K562 (cell line): ENCODE measurements around the gene ZFYVE26. TPM values are rescaled to one million over a fixed set of nuclear protein-coding genes. Genes with fewer than 3 reads are reported as not detected.

Experiments
- ATAC-seq: fragments of 200-7000 bp; cut with Tn5 transposase; 3 replicates; pipeline ENCODE4 v1.9.1; 2020; ENCODE audit warnings: moderate library complexity
- BruUV-seq: library from RNA; stranded (reverse); fragments of 400-500 nt; replicated peaks from 2 replicates; lab custom pipeline; 2021; lab: Mats Ljungman, UMichigan
- CTCF ChIA-PET: fragments of 300-600 bp; formaldehyde crosslinking; extraction: SDS; loops from one replicate; lab custom pipeline; 2021; ENCODE audit warnings: low intra/inter-chr PET ratio; lab: Yijun Ruan, JAX
- POLR2A ChIA-PET: fragments of 300-600, 350-650 bp; sonication (Branson Sonifier 250); formaldehyde crosslinking; extraction: SDS; loops from one replicate; lab custom pipeline; 2021; ENCODE audit warnings: antibody characterized with exemption, inconsistent platforms; lab: Yijun Ruan, JAX
- DNase-seq, 4 experiments: peaks; one replicate each; pipeline versions ENCODE4 v3.0.0 to v3.0.0-alpha.2; 2011 to 2018; ENCODE audit warnings: low spot score in 3 of 4, mixed read lengths in 3 of 4; ENCODE audit errors: extremely low read depth in 1 of 4
- FAIRE-seq: peaks from 2 replicates; lab custom pipeline; 2011; peaks lifted over from hg19 to GRCh38; lab: Jason Lieb, UNC
- H2AFZ ChIP-seq: 2 replicates; pipeline ENCODE4 v1.6.0; 2011; ENCODE audit warnings: low read depth, low read length, control low read depth, inconsistent platforms
- H3K27ac ChIP-seq: fragments of 200-600 bp; 3 replicates; pipeline ENCODE4 v1.8.0; 2011; ENCODE audit warnings: low read depth, mild to moderate bottlenecking, control low read depth, inconsistent platforms, low read length, moderate library complexity, mixed read lengths; ENCODE audit errors: extremely low read depth
- H3K27me3 ChIP-seq, 2 experiments: fragments of 300-600 bp in 1 of 2; 2 replicates in 1 of 2; 3 replicates in 1 of 2; pipeline versions ENCODE4 v1.6.0 to v1.8.0; 2011; ENCODE audit warnings: inconsistent platforms in 2 of 2, low read length in 2 of 2, mild to moderate bottlenecking in 1 of 2, mixed read lengths in 1 of 2, moderate library complexity in 1 of 2; ENCODE audit not compliant: control insufficient read depth in 2 of 2, insufficient read depth in 2 of 2
- H3K36me3 ChIP-seq: fragments of 300-600 bp; 3 replicates; pipeline ENCODE4 v1.8.0; 2011; ENCODE audit warnings: mild to moderate bottlenecking, low read length, inconsistent platforms; ENCODE audit not compliant: control insufficient read depth, insufficient read depth
- H3K4me1 ChIP-seq, 2 experiments: fragments of 200-600 bp in 1 of 2; replicated peaks in 1 of 2; 2 replicates in 1 of 2; 3 replicates in 1 of 2; pipeline versions ENCODE4 v1.5.1 to v1.8.0; 2011; ENCODE audit warnings: inconsistent platforms in 2 of 2, low read length in 2 of 2, mild to moderate bottlenecking in 1 of 2, mixed read lengths in 1 of 2, moderate library complexity in 1 of 2; ENCODE audit not compliant: control insufficient read depth in 2 of 2, insufficient read depth in 2 of 2
- H3K4me2 ChIP-seq: 2 replicates; pipeline ENCODE4 v1.6.1; 2011; ENCODE audit warnings: low read length, control low read depth, inconsistent platforms, mixed read lengths; ENCODE audit not compliant: insufficient read depth
- H3K4me3 ChIP-seq: fragments of 200-600 bp; sonication (generic), shearing (Covaris generic); 2 replicates; pipeline ENCODE4 v1.5.1; 2016; ENCODE audit warnings: control low read depth, inconsistent platforms
- H3K79me2 ChIP-seq: fragments of 200-600 bp; 3 replicates; pipeline ENCODE4 v1.8.0; 2011; ENCODE audit warnings: low read length, inconsistent platforms; ENCODE audit not compliant: control insufficient read depth, insufficient read depth
- H3K9ac ChIP-seq, 2 experiments: 2 replicates each; pipeline versions ENCODE4 v1.6.0 to v1.6.1; 2011; ENCODE audit warnings: low read depth in 2 of 2, low read length in 2 of 2, control low read depth in 1 of 2, inconsistent platforms in 1 of 2, mild to moderate bottlenecking in 1 of 2, mixed read lengths in 1 of 2; ENCODE audit not compliant: insufficient read depth in 1 of 2
- H3K9me1 ChIP-seq: one replicate; pipeline ENCODE4 v1.6.0; 2011; ENCODE audit warnings: inconsistent platforms, mild to moderate bottlenecking, low read length, moderate library complexity; ENCODE audit not compliant: control insufficient read depth, insufficient read depth
- H3K9me3 ChIP-seq: replicated peaks from 2 replicates; pipeline ENCODE4 v1.5.1; 2011; ENCODE audit warnings: low read depth, low read length, inconsistent platforms; ENCODE audit not compliant: control insufficient read depth, insufficient read depth
- H4K20me1 ChIP-seq: replicated peaks from 2 replicates; pipeline ENCODE4 v1.6.1; 2011; ENCODE audit warnings: low read length, inconsistent platforms, mixed read lengths; ENCODE audit not compliant: control insufficient read depth, insufficient read depth
- ELF2 ChIP-seq: fragments of 250-450 bp; sonication (Bioruptor Pico); IDR thresholded peaks from 2 replicates; pipeline ENCODE4 v1.5.0; 2021; ENCODE audit warnings: mild to moderate bottlenecking
- ESRRB ChIP-seq: fragments of 250-450 bp; sonication (Bioruptor Pico); IDR thresholded peaks from 2 replicates; pipeline ENCODE4 v1.5.0; 2020; ENCODE audit warnings: mild to moderate bottlenecking, moderate library complexity, borderline replicate concordance
- GATA2 ChIP-seq: sonication (generic); formaldehyde crosslinking; IDR thresholded peaks from 2 replicates; pipeline ENCODE4 v1.4.0; 2020; ENCODE audit warnings: mild to moderate bottlenecking, missing genetic modification reagents
- ILK ChIP-seq: fragments of 450-650 bp; IDR thresholded peaks from 2 replicates; pipeline ENCODE4 v1.6.1; 2016; ENCODE audit warnings: missing genetic modification characterization, low read depth, mild to moderate bottlenecking, missing compliant biosample characterization, moderate library complexity, borderline replicate concordance
- LARP7 ChIP-seq: fragments of 450-650 bp; IDR thresholded peaks from 2 replicates; pipeline ENCODE4 v1.6.1; 2016
- MBD2 ChIP-seq: sonication (generic); IDR thresholded peaks from 2 replicates; pipeline ENCODE4 v1.6.1; 2016; ENCODE audit warnings: low read depth, borderline replicate concordance
- MCM5 ChIP-seq: fragments of 450-650 bp; IDR thresholded peaks from 2 replicates; pipeline ENCODE4 v1.6.1; 2016; ENCODE audit warnings: low read depth
- NCOA4 ChIP-seq: fragments of 450-650 bp; IDR thresholded peaks from 2 replicates; pipeline ENCODE4 v1.6.1; 2018; ENCODE audit warnings: mild to moderate bottlenecking; ENCODE audit not compliant: partially characterized antibody
- NEUROD1 ChIP-seq: fragments of 150-350 bp; IDR thresholded peaks from 2 replicates; pipeline ENCODE4 v1.6.1; 2014; ENCODE audit warnings: borderline replicate concordance, low read length, low read depth; ENCODE audit not compliant: partially characterized antibody
- RNF2 ChIP-seq: sonication (generic); IDR thresholded peaks from 2 replicates; pipeline ENCODE4 v1.6.1; 2016
- SOX6 ChIP-seq: fragments of 450-650 bp; IDR thresholded peaks from 2 replicates; pipeline ENCODE4 v1.6.1; 2014; ENCODE audit warnings: mild to moderate bottlenecking
- ZNF274 ChIP-seq: IDR thresholded peaks from 2 replicates; pipeline ENCODE4 v1.6.1; 2011; ENCODE audit warnings: low read depth, mild to moderate bottlenecking, low read length, moderate library complexity, borderline replicate concordance
- WGBS: fragments of 100-300 bp; shearing (Covaris generic); methylation state at CpG from one replicate; pipeline ENCODE4 v1.1.6; 2016; ENCODE audit warnings: low coverage, mixed read lengths; ENCODE audit not compliant: insufficient coverage; ENCODE audit errors: missing lambda C conversion rate; 5-methylcytosine and 5-hydroxymethylcytosine counted together
- in situ Hi-C: fragments of 300-500 bp; cut with MboI; formaldehyde crosslinking; loops from 4 replicates; pipeline ENCODE4 v1.15.0; 2018; ENCODE audit warnings: inconsistent platforms, mixed read lengths
- intact Hi-C: fragments of 100-400 bp; cut with micrococcal nuclease; formaldehyde crosslinking; loops from 2 replicates; pipeline ENCODE4 v1.14.2; 2022
- polyA plus RNA-seq, 8 experiments: library from polyadenylated mRNA; depleted of rRNA in 4 of 8; stranded (reverse) in 5 of 8; unstranded in 3 of 8; fragments of >200 nt; fragmentation: Nextera tagmentation in 2 of 8; fragmentation: Illumina TruSeq in 1 of 8; extraction: Ambion mirVana in 2 of 8; extraction: Trizol in 1 of 8; gene quantifications; 2 replicates each; pipeline versions ENCODE4 v1.2.1 to v1.2.3, GENCODE V29; 2011 to 2014; ENCODE audit warnings: inconsistent platforms in 1 of 8, missing spikeins in 1 of 8
- total RNA-seq, 7 experiments: library from RNA; depleted of rRNA in 6 of 7; stranded (reverse); fragments of >200 nt in 6 of 7; fragmentation: Illumina TruSeq in 2 of 7; extraction: Trizol in 2 of 7; gene quantifications; 2 replicates each; pipeline versions ENCODE4 v1.2.1 to v1.2.3, GENCODE V29; 2011 to 2021; ENCODE audit warnings: low replicate concordance in 1 of 7
- TF ChIP-seq, protein P1 (sequence below): fragments of 250-450 bp; sonication (Bioruptor Pico); IDR thresholded peaks from 2 replicates; pipeline ENCODE4 v1.4.0; 2020; ENCODE audit warnings: borderline replicate concordance
- TF ChIP-seq, protein P2 (sequence below): fragments of 250-450 bp; sonication (Bioruptor Pico); IDR thresholded peaks from 2 replicates; pipeline ENCODE4 v1.5.0; 2020; ENCODE audit warnings: mild to moderate bottlenecking
- TF ChIP-seq, protein P3 (sequence below): sonication (generic); formaldehyde crosslinking; IDR thresholded peaks from 2 replicates; pipeline ENCODE4 v1.8.1; 2023; ENCODE audit warnings: mild to moderate bottlenecking, missing genetic modification reagents
- TF ChIP-seq, protein P4 (sequence below): fragments of 450-650 bp; formaldehyde crosslinking; IDR thresholded peaks from 2 replicates; pipeline ENCODE4 v1.4.0; 2020; ENCODE audit warnings: mild to moderate bottlenecking, moderate library complexity

ZFYVE26 gene
- total and polyA plus RNA-seq, 9 of the 15 experiments (the other 6 are each of a cell fraction or from before 2014, with no cell fraction given) = 0.32 to 9.1 (median 5.9) TPM

DNA sequence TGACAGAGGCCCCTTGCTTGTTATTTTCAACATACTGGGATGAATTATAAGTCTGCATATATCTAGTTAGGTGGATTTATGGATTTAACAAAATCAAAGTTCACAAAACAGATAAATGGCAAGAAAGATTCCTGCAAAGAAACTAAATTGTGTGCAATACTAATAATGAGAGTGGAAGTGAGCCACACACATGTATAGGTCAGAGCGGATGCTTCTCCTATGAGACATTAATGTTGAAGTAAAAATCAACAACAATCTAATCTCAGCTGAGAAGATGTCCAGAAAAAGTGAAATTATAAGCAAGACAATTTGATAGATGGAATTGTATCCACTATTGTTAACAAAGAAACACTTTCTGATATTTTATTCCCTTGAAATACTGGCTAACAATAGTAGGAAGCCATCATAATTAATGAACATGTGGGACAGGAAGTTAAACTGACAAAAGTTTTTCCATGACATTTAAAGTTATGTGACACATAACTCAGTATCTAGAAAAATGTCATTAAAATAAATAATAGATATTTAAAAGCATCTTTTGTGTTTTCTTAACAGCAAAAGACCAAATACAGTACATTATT, 42.9 kb upstream of the ZFYVE26 start:
- no peak for FAIRE-seq
- H3K4me2 ChIP-seq = no peak overlapping the region
- in situ Hi-C loops = no loop called here
- TF ChIP-seq, protein P1, sequence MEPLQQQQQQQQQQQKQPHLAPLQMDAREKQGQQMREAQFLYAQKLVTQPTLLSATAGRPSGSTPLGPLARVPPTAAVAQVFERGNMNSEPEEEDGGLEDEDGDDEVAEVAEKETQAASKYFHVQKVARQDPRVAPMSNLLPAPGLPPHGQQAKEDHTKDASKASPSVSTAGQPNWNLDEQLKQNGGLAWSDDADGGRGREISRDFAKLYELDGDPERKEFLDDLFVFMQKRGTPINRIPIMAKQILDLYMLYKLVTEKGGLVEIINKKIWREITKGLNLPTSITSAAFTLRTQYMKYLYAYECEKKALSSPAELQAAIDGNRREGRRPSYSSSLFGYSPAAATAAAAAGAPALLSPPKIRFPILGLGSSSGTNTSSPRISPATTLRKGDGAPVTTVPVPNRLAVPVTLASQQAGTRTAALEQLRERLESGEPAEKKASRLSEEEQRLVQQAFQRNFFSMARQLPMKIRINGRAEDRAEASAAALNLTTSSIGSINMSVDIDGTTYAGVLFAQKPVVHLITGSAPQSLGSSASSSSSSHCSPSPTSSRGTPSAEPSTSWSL = no peak
- TF ChIP-seq GATA2 (CRISPR knock-in tag) (no peak), ELF2 (no peak), MCM5 (no peak), NCOA4 (no peak), MBD2 (no peak), SOX6 (no peak), ZNF274 (no peak), RNF2 (no peak), ILK (tag) (no peak), LARP7 (no peak), ESRRB (CRISPR knock-in tag) (no peak), NEUROD1 (no peak)
- TF ChIP-seq, protein P2, sequence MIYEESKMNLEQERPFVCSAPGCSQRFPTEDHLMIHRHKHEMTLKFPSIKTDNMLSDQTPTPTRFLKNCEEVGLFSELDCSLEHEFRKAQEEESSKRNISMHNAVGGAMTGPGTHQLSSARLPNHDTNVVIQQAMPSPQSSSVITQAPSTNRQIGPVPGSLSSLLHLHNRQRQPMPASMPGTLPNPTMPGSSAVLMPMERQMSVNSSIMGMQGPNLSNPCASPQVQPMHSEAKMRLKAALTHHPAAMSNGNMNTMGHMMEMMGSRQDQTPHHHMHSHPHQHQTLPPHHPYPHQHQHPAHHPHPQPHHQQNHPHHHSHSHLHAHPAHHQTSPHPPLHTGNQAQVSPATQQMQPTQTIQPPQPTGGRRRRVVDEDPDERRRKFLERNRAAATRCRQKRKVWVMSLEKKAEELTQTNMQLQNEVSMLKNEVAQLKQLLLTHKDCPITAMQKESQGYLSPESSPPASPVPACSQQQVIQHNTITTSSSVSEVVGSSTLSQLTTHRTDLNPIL (CRISPR knock-in tag) = no peak
- TF ChIP-seq, protein P3, sequence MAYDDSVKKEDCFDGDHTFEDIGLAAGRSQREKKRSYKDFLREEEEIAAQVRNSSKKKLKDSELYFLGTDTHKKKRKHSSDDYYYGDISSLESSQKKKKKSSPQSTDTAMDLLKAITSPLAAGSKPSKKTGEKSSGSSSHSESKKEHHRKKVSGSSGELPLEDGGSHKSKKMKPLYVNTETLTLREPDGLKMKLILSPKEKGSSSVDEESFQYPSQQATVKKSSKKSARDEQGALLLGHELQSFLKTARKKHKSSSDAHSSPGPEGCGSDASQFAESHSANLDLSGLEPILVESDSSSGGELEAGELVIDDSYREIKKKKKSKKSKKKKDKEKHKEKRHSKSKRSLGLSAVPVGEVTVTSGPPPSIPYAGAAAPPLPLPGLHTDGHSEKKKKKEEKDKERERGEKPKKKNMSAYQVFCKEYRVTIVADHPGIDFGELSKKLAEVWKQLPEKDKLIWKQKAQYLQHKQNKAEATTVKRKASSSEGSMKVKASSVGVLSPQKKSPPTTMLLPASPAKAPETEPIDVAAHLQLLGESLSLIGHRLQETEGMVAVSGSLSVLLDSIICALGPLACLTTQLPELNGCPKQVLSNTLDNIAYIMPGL (CRISPR knock-in tag) = no peak
- TF ChIP-seq, protein P4, sequence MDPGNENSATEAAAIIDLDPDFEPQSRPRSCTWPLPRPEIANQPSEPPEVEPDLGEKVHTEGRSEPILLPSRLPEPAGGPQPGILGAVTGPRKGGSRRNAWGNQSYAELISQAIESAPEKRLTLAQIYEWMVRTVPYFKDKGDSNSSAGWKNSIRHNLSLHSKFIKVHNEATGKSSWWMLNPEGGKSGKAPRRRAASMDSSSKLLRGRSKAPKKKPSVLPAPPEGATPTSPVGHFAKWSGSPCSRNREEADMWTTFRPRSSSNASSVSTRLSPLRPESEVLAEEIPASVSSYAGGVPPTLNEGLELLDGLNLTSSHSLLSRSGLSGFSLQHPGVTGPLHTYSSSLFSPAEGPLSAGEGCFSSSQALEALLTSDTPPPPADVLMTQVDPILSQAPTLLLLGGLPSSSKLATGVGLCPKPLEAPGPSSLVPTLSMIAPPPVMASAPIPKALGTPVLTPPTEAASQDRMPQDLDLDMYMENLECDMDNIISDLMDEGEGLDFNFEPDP (CRISPR knock-in tag) = no peak

More for the DNA sequence above, 42.9 kb upstream of the ZFYVE26 start:
- Histone ChIP-seq H2AFZ (no peak overlapping the region), H3K9me1 (no peaks in the 10 kb centered on the region), H3K9me3 (no peaks in the 10 kb centered on the region), H3K27ac (no peak overlapping the region), H3K27me3 (no peaks in the 10 kb centered on the region; a peak in 1 of 5 replicates), H3K4me1 (no peaks in the 10 kb centered on the region), H3K4me3 (no peak overlapping the region), H4K20me1 (no peaks in the 10 kb centered on the region), H3K9ac (no peak overlapping the region), H3K36me3 (no peaks in the 10 kb centered on the region), H3K79me2 (no peaks in the 10 kb centered on the region)
- 73% methylated on average over 1 of the region's 1 CpG for WGBS
- ATAC-seq = no peak
- no peak for DNase-seq
- intact Hi-C loops = no loop called here
- ChIA-PET CTCF (no interaction called here), POLR2A (no interaction called here)
- no TSS peak for BruUV-seq
